ENCODE data around the gene ATP5F1E.
A peak's percentile ranks its signal among the peaks of the same experiment; 100 is the strongest.
"Not testable (repeated sequence)": the region's sequence is repeated elsewhere in the genome, so short reads cannot be mapped to it uniquely, and the experiment has no call there.

Gene ATP5F1E

DNA sequence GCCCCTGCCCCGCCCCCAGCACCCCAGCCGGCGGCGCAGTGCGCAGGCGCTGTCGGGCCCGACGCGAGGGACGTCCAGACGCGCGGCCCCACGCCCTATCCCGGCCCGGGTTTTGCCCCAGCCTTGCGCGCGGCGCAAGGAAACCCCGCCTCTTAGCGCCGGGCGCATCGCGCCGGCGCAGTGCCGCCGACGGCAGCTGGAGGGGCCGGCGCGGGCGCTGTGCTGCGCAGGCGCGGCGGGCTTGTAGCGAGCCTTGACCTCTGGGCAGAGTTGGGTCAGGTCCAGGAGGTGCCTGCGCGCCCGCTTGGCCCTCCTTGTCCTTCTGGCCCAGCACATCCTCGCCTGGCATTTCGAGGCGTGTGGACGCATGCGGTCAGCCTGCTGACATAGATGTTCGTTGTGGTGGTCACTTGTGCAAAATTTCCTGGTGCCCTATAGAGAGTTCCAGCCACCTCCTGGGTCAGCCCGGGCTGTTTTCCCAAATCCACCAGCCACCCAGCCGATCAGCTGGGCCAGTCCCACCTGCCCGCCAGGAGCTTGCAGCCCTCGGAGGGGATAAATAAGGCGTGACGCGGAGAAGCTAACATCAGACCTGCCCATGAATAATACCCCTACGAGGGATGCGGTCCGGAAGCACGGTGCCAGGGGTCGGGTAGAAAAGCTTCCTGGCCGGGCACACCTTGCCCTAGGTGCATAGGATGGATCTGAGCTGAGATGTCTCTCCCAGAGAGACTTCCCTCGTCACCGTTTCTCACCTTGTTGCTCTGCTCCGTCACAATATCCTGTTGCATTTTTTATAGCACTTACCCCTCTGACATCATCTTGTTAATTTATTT, 10.9 kb upstream of the ATP5F1E start:
- DNase-seq: peak; percentile 95

DNA sequence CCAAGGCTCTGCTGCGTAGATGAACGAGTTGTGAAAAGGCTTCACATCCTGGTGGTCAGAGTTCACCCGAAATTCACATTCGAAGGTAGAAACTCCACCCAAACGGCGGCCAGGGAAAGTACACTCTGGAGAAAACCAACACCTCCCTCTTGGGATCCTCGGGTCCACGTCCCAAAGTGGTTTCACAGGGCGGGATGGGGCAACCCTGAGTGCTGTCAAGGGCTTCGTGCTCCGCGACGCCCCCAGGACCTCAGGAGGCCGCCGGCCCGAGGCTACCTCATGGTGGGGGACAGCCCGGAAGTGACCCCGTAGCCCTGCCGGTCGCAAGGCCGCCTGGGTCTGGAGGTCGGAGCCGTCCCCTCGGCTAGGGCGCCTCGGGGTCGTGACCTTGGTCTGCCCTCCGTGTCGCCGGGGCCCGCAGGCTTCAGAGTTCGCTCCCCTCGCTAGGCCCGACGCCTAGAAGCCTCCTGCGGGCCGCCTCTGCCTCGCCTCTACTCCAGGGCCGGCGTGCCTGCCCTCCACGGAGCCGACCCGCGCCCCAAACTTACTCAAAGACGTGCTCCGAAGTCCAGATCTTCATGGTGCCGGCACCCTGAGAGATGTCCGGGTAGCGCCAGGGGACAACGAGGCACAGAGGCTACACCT, 10.1 kb upstream of the ATP5F1E start, which contains the start of gene PRELID3B:
Gene PRELID3B (minus strand): TSS at position 636 of the 645 bp plus-strand sequence. CDS start 56 bp downstream, at position 580.
- peak; percentile 46 for DNase-seq

DNA sequence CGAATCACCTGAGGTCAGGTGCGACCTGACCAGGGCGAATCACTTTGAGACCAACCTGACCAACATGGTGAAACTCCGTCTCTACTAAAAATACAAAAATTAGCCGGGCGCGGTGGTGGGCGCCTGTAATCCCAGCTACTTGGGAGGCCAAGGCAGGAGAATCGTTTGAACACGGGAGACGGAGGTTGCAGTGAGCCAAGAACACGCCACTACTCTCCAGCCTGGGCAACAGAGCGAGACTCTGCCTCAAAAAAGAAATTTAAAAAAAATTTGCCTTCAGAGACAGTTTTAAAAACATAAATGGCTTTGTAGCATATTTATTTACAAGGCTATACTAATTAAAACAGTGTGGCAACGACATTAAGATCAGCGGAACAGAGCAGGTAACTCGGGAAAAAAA, 9.4 kb upstream of the ATP5F1E start:
- not testable (repeated sequence) for DNase-seq

DNA sequence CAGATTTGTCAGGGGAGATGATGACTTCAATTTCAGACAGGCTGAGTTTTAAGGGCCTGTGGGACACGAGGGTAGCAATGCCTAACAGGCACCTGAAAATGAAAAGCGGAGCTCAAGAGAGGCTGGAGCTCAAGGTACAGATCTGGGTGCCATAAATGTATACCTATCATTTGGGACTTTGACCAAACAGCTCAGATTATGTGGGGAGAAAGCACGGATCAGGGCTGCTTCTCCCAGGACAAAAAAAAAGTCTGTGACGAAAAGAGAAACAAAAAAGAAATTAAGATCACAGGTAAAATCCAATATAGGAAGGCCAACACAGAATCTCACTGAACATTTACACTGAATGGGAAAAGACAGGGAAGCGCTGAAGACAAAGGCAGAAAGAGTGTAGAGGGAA, 8.5 kb upstream of the ATP5F1E start:
- DNase-seq: no peak

DNA sequence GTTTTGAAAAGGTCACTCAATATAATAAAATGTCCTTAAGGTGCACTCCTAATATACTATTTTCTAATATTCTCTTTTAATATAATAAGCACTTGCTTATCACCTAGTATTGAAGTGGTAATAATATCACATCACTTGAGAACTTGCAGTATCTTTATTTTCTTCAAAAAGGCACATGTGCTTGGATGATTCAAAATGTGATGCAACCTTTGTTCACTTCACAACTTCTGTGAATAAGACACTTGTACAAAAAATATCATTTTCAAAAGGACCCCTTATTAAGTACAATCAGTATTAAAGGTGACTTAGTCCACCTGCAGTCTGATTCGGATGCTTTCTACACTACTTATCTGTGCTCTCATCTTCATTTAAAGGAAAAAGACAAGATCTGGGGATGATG, 7.1 kb upstream of the ATP5F1E start:
- no peak for DNase-seq

DNA sequence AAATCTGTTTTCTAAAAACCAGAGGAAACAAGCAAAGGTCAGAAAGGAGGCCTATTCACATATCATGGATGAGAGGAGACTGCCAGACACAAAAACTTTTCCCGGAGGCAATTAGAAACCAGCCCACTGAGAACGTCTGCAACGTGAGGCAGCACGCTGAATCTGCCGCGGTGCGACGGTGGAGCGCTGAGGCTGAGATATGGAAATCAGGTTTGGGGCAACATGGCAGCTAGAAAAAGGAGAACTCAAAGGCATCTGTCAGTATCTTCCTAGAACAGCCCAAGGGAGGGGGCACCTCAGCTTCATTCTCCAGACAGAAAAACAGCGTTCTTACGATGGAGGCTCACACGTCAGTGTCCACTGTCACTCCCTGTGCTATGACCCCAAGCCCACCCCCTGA, 5.3 kb upstream of the ATP5F1E start:
- no peak for DNase-seq

DNA sequence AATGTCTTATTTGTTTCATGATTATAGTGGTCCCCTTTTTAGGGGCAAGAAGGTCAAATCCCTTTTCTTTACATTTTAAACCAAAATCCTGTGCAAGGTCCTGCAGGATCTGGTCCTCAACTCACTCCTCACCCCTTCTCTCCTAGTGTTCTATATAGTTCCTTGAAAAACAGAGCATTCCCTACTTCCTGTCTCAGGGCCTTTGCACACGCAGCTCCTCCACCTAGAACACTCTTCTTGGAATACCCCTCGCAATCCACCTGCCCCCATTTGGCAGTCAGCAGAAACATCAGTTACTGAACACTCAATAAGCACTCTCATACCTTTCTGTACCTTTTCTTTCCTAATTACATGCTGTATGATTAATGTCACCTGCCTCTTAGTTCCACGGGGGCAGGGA, 3.2 kb upstream of the ATP5F1E start:
- no peak for DNase-seq

DNA sequence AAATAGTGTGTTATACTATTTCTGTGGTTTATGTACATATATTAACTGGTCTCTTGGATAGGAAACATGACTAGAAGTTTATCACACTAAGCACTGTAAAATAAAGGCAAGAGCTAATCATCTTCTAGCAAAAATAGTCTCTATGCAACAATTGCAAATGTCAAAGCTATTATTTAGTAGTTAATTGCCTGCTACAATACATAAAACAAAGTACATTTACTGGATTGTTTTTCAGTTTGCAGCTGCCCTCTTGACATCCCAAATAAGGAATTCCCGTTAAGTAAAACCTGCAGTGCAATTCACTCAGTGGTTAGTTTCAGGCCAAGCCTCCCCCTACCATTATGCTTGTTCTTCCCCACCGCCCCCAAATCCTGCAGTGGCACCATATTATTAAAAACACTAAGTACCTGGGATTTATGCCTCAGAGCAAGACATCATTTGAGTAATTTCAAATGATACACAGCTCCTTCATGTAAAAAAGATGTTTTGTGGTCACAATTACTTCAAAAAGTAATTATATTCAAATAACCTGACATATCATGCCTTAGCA, 1.6 kb upstream of the ATP5F1E start:
- DNase-seq: no peak

DNA sequence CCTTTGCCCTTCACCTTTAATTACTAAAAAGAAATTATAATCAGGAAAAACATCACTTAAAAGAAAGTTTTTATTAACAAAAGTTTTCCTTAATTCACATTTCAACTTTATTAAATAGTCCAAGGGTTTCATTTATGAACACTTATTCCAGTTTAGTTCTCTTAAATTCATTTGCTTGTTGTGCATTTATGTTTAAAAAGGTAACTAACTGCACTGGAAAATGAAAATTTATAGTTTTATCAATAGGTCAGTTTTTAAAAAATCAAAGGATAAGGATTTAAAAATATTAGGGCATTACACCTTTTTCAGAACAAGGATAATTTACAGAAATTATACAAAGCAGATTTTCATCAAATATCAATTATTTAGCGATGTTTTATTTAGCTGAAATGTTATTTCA, 958 bp upstream of the ATP5F1E start:
- DNase-seq: no peak

DNA sequence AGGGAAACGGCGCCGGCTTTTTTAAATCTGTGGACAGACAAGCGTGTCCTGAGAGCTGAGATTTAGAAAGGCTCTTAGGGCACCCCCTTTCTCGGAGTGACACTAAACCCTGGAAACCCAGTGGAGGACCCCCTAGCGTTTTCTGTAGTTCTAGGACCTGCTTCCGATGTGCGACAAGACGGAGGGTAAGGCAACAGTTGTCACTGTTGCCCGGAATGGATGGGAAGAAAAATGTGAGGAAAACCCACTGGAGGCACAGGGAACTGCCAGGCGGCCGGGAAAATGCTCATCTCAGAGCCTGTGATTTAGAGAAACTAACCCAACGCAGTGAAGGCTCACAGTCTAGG, 551 bp upstream of the ATP5F1E start:
- no peak for DNase-seq

DNA sequence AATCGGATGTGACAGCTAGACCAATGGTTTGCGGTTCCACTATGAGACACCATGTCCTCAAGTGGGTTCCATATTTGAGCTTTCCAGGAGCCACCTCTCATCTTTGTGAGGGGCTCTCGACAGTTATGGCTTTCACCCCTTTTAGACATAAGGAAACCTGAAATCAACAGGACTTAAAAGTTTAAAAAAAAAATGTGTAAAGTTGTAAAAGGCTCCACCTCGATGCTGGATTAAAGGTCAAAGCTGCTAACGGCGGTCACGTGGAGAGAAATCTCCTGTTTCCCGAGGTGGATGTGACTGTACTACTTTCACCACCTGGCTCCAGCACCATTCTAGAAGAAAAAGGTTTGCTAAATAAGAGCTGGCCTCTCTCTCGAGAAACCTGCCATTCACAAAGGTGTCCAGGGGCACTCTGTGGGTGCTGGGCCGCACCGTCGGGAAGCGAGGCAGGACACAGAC, 542 bp downstream of the ATP5F1E start:
- DNase-seq: no peak

DNA sequence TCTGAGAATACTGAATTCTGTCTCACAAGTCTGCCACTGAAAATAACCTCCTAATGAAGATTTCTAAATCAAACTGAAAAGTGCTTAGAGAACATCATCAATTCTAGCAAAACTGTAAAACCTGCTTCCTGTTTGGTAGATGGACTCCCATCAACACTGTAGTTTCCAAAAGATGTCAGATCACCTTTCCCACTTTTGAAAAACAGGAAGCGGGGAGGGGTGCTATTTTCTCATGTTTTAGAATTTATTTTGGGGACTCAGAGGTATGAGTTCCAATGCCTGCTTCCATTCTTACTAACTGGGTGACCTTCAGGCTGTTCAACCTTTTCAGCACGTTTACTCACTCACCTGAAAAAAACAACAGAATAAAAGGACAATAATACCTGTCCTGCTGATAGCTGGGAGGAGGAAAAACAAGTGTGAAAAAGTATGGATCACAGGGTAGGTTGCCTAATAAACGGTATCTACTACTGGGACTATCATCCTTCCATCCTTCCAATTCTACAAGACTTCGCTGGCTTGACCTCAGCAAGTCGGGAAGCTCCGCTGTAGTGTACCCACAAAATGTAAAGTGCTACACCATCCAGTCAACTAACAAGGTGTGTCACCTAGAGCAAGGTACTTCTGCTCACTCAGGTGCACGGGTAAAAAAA, 1.1 kb downstream of the ATP5F1E start:
- no peak for DNase-seq

DNA sequence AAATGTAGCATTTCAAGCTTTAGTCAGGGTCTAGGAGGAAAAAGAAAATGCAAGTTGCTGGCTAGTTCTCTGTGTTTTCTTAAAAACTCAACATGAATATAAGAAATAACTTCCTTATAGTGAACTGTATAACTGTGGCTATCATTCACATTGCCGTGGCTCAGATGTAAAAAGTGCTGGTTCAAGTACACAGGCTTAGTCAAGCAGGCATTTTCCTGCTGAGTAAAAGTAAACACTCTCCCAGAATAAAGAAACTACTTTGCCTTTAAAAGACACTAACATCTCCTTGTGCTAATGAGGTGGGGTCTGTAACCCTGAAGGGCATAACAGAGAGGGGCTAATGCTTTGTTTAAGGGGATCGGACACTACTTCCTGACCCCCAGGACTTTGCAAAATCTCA, 3.3 kb downstream of the ATP5F1E start:
- no peak for DNase-seq

DNA sequence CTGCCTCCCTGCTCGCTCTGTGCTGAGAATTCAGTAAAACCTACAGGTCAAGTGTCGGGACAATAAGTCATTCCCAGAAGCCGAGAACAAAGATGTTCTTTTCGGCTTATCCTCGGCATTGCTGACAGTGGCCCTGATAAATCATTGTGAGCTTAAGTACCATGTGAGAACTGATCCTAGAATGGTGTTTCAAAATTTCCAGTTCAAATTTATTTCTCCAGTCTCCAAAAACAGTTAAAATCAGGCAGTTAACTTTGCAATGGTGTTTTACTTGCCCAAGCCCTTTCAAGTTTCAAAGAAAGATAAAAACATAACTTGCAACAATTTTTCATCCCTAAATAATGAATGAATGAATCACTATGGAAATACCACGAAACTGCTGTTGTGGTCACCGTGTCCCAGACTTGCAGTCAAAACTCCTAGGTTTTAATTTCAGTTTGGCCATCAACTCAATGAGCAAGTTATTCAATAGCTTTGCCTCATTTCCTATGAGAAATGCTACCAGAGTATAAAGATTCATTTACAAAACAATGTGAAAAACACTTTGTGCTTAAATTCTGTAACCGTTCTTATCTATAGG, 4.3 kb downstream of the ATP5F1E start:
- DNase-seq: no peak

DNA sequence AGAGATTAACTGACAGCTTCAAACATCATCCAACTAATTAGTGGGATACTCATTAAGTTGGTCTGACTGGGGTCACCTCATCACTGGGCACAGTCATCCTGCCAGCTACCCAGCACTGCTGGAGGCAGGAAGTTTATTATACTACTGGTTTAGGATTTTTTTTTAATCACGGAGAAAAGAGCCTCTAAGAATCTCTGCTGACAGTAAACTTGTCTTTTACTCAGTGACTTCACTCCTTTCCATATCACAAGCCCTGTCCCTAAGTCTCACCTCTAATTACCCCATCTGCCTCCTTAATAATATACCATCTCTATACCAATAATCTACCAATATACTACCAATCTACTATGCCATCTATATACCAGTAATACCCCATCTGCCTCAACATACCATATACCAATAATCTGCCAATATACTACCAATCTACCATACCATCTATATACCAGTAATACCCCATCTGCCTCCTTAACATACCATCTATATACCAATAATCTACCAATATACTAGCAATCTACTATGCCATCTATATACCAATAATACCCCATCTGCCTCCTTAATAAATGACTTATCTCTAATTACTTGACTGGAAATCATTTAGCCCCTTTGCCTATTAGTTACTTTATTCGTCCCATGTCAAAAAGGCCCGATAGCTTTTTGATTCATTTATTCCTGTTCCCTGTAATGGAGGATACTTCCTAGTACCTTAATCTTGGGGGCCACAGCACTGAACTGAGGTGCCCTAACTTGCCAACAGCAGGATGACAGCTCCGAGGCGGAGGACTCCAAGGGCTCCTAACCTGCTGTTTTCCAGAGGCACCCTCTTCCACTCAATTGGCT, 5.0 kb downstream of the ATP5F1E start:
- no peak for DNase-seq

DNA sequence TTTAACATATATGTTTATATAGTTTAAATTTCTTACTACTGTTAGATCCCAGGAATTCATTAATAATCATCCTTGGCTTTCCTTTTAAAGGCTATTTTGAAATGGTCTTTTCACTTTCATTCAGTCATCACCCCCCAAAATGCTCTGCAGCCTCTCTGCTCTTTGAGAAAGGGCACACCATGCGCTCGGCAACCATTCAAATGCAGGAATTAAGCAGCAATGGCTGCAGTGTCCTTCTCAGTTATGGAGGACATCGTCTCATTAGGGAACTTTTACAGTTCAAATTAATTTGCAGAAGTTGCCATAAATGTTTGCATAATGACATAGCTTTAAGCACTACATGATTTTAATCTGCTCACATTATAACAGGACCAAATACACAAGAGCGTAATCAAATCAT, 6.6 kb downstream of the ATP5F1E start:
- no peak for DNase-seq

DNA sequence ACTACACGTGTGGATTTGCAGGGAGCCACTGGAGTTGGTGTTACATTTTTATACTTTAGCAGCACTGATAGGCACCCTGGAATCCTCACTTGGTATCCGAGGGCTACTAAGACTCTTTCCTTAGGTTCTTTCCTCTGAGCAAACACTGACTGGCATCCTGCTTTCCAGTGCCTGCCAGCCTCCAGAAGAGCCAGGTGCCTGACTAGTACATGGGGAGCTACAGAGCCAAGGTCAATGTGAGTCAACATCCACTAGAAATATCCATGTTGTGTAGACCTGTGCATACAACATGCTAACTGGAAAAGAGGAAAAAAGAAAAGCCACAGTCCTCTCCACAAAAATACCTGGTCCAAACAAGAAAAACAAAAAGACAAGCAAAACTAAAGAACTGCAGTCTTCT, 7.0 kb downstream of the ATP5F1E start:
- no peak for DNase-seq

DNA sequence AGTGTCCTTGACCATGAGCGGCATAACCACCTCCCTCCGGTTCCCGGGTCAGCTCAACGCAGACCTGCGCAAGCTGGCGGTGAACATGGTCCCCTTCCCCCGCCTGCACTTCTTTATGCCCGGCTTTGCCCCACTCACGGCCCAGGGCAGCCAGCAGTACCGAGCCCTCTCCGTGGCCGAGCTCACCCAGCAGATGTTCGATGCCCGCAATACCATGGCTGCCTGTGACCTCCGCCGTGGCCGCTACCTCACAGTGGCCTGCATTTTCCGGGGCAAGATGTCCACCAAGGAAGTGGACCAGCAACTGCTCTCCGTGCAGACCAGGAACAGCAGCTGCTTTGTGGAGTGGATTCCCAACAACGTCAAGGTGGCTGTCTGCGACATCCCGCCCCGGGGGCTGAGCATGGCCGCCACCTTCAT, 8.0 kb downstream of the ATP5F1E start:
- no peak for DNase-seq

DNA sequence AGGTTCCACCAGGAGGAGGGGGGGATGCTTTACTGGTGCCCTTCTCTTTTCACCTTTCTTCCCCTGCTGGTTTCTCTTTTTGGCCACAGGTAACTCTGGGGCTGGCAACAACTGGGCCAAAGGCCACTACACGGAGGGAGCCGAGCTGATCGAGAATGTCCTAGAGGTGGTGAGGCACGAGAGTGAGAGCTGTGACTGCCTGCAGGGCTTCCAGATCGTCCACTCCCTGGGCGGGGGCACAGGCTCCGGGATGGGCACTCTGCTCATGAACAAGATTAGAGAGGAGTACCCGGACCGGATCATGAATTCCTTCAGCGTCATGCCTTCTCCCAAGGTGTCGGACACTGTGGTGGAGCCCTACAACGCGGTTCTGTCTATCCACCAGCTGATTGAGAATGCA, 8.5 kb downstream of the ATP5F1E start:
- DNase-seq: no peak

DNA sequence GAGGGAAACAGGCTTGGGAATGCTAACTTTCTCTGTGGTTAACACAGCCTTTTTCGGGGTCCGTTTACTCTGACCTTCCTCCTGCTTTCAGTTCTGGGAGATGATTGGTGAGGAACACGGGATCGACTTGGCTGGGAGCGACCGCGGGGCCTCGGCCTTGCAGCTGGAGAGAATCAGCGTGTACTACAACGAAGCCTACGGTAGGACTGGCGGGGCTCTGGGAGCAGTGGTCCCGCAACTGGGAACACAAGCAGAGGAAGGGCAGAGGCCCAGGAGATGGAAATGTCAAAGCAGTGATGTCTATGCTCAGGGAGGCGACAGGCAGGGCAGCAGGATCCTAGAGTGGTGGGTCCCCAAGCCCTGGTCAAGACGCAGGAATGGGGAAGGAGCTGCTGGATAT, 9.4 kb downstream of the ATP5F1E start:
- DNase-seq: no peak

DNA sequence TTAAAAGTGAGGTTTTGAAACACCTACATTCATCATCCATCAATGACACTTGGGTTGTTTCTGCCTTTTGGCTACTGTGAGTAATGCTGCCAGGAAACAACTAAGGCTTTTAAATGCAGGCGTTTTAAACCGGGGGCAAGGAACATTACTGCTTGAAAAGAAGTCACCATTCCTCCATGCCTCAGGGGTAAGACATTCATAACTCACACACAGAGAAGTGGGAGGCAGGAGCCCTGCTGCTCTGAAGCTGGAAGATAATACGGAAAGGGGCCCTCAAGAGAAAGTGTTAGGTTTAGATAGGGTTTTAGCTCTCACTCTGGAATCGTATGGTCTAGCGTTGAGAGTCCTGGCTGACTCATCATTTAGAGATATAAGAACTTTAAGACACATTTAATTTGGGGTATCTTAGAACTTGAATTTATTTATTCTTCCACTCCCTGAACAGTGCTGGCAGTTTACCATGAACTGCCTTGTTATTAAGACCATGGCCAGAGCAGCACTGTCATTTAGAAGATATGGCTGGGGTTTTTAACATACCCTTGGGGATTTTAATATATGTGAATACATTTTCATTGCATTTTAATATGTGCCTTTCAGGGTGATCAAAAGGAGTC, 11.1 kb downstream of the ATP5F1E start:
- DNase-seq: no peak

DNA sequence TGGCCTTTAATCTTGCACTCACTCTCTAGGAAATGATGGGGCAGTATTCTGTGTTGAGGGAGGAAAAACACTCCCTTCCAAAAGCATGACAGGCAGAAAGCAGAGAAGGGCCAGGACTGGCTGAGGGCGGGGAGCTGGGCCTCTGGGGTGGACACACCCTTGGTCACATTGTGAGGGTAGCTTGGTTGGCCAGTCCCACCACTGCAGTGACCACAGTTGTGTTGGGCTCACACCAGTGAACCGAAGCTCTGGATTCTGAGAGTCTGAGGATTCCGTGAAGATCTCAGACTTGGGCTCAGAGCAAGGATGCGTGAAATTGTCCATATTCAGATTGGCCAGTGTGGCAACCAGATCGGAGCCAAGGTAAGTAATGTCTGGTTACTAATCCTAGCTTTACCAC, 12.9 kb downstream of the ATP5F1E start, which contains the start of gene TUBB1:
Gene TUBB1 (plus strand): TSS at position 213 of the 400 bp plus-strand sequence. CDS start 94 bp downstream, at position 307.
- no peak for DNase-seq

All from left hindlimb (tissue), 1 donor.